ENCODE measurements around the gene ENO2. TPM values are rescaled to one million over a fixed set of nuclear protein-coding genes. Genes with fewer than 3 reads are reported as not detected.

Gene ENO2
- total and polyA plus RNA-seq, 2 experiments from 2014 or later: 43.5 to 53.5 TPM

- TF ChIP-seq ZNF462 (CRISPR knock-in tag; IDR thresholded peaks at IDR 0.05) (no peak), CREB1 (CRISPR knock-in tag; IDR thresholded peaks at IDR 0.05; ENCODE audit: low read depth) (no peak), ZNF331 (CRISPR knock-in tag; IDR thresholded peaks at IDR 0.05; ENCODE audit: low read depth) (no peak), ETS1 (IDR thresholded peaks at IDR 0.05) (no peak), CTCF (conservative IDR thresholded peaks at IDR 0.05; ENCODE audit: low read depth in 2 of 2) (no peak), EZH2phosphoT487 (IDR thresholded peaks at IDR 0.05; ENCODE audit: unreplicated experiment) (no peak), ZNF114 (CRISPR knock-in tag; IDR thresholded peaks at IDR 0.05) (no peak)
These were observed 49.5 kb downstream of the ENO2 start (continued) for GRCh38 chr12:6963791-6964413.

Measured in GM23338 (cell line).